Mesenteric fat pad (tissue), 1 donor: ENCODE measurements around the gene ZBTB8A. TPM values are rescaled to one million over a fixed set of nuclear protein-coding genes. Genes with fewer than 3 reads are reported as not detected.
A peak's percentile ranks its signal among the peaks of the same experiment; 100 is the strongest.
"Not testable (repeated sequence)": the region's sequence is repeated elsewhere in the genome, so short reads cannot be mapped to it uniquely, and the experiment has no call there.

ENCODE experiments used
- DNase-seq: peaks from one replicate; pipeline ENCODE4 v3.0.0-alpha.2; 2020; ENCODE audit warnings: low spot score
- total RNA-seq: library from RNA; stranded (reverse); fragmentation: NEBNext Ultra II Directional; extraction: Animal tissue kit (Norgen Biotek cat#: 25700); gene quantifications from one replicate; pipeline ENCODE4 v1.2.1, GENCODE V29; 2021
- donor health status: DM: yes; HTN: yes; CAD: no.

ZBTB8A gene
- total RNA-seq, 1 donor from 2014 or later = 6.8 TPM

DNA sequence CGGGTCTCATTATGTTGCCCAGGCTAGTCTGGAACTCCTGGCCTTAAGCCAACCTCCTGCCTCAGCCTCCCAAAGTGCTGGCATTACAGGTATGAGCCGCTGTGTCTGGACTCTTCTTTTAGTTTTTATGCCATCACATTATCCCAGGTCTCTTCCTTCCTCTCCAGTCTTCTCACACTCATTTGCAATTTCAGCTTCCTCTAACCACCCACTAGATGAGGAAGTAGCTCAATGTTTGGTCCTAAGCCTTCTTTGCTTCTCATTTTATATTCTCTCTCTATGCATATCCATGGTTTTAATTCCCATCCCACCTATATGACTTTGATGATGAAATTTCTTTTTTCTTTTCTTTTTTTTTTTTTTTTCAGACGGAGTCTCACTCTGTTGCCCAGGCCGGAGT lies 3.1 kb upstream of the ZBTB8A start:
- DNase-seq = no peak

DNA sequence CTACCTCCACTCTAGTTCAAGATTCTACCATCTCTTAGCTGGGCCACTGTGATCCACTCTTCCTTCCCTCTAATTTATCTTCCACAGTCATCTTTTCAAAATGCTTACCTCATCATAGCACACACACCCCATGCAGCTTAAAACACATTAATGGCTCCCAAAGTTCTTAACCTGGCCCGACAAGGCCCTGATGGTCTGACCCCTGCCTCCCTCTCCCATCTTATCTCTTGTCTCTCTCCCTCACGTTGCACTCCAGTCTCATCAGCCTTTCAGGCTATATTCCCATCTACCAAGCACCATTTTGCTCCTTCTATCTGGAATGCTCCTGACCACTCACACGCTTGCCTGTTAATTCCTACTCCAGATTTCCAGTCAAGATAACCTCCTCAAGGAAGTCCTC lies 2.5 kb upstream of the ZBTB8A start:
- no peak for DNase-seq

DNA sequence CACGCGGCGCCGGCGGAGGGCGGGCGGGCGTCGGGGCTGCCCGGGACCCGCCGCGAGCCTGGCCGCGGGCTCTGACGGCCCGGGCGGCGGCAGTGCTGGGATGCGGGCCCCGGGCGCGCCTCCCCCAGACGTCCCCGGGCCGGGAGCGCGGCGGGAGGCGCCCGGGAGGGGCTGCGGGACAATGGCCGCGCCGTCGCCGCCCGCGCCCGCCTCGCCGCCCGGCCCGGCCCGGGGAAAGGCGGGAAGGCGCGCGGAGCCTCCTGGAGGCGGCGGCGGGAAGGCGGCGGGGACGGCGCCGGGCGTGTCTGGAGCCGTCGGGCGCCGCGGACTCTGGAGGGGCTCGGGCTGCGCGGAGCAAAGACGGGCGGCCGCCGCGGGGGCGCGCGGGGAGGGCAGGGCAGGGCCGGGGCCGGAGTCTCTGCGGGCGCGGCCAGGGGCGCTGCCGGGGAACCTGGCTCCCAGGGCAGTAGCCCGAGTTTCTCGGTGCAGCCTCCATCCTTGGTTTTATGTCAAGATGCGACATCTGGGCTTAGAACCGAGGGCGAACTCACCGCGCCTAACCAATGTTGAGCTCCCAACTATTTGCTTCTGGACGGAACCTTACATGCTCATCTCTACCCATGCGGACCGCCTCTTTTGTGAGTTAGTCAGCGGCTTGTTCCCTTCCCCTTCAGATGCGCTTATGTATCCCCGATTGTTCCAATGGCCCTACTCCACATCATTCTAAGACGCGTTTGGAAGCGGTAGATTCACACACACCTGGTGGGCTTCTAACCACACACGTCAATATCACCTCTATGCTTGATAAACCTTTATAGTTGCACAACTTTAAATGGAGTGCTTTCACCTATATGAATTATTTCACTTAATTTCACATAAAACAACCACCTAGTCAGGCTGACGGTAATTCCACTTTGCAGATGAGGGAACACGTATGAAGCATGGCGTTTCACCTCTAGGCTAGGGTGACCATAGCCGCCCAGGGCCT lies 651 bp downstream of the ZBTB8A start:
- no peak for DNase-seq

DNA sequence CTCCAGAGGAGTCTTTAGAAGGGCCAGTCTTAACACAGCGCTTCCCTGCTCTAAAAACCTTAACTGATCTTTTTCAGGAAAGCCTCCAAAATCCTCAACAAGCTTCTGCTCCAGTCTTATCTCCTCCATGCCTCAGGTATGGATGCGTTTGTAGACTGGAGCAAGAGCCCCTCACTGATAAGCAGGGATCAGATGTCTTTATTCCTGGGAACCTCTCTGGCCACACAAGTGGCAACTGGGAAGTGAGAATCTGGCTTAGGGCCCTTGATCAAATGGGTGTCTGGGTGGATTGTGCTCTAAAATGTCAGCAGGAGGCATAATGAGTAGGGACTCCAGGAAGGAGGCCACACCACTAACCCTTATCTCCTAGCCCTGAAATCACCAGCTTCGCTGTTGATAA lies 1.4 kb downstream of the ZBTB8A start:
- no peak for DNase-seq

DNA sequence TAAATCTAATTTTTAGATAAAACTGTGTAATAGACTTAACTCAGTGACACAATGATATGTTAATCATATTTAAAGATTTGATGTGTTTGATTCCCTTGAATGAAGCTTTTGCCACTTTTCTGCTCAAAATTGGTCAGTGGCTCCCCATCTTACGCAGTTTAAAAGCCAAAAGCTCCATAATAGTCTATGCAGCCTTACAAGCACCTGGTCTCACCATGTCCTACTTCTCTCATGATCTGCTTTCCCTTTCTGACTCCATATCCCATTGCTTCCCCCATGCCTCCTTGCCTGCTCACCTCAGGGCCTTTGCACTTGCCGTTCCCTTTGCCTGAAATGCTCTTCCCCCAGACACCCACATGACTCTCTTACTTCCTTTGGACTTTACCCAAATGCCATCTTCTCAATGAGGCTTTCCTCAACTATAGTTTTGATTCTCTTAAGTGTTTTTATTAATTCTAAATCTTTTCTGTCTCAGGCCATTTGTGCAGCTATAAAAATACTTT lies 1.9 kb downstream of the ZBTB8A start:
- no peak for DNase-seq

DNA sequence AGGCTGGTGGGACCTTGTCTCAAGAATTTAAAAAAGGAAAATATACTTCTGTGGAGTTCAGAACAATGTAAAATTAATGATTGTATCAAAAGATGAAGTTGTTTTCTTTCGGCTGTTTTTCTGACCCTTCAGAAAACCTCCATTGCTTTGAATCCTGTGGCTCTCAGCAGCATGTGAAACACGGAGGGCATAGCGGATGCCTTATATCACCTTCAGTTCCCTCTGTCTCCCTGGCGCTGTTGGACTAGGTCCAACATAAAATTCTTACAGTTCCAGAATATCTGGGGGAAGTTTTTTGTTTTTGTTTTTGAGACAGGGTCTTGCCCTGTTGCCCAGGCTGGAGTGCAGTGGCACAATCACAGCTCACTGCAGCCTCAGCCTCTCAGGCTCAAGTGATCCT lies 7.4 kb downstream of the ZBTB8A start:
- DNase-seq = no peak

- no peak for DNase-seq
These were observed 10.4 kb downstream of the ZBTB8A start for GRCh38 chr1:32549616-32550015.

- no peak for DNase-seq
These were observed 15.1 kb downstream of the ZBTB8A start for GRCh38 chr1:32554288-32554687.

- not testable (repeated sequence) for DNase-seq
These were observed 17.8 kb downstream of the ZBTB8A start for GRCh38 chr1:32557035-32557434.

DNA sequence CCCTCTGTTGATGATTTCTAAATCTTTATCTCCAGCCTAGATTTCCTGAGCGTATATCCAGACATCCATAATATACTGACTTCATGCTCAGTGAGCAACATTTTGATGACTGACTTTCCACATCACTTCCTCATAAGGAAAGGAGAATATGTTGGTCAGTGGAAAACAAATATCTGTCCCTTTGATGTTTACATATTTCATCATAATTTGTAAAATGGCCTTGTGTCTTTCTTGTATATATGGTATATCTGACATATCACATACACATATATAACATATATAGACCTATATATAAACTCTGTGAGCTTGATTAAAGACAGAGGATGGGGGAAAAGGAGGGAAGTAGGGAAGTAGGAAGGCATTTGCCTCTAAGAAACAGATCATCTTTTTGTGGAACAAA lies 18.6 kb downstream of the ZBTB8A start:
- no peak for DNase-seq

DNA sequence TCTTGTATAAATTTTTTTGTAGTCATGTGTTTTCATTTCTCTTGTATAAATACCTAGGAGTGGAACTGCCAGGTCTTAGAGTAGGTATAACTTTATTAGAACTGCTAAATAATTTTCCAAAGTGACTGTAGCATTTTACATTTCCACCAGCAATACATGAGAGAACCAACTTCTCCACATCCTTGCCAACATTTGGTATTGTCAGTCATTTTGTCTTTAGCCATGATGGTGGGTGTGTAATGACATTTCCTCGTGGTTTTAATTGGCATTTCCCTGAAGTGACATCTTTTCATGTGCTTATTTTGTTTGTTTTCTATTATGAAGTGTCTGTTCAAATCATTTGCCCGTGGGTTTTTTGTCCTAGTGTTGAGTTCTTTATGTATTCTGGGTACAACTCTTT lies 29.7 kb downstream of the ZBTB8A start:
- no peak for DNase-seq

DNA sequence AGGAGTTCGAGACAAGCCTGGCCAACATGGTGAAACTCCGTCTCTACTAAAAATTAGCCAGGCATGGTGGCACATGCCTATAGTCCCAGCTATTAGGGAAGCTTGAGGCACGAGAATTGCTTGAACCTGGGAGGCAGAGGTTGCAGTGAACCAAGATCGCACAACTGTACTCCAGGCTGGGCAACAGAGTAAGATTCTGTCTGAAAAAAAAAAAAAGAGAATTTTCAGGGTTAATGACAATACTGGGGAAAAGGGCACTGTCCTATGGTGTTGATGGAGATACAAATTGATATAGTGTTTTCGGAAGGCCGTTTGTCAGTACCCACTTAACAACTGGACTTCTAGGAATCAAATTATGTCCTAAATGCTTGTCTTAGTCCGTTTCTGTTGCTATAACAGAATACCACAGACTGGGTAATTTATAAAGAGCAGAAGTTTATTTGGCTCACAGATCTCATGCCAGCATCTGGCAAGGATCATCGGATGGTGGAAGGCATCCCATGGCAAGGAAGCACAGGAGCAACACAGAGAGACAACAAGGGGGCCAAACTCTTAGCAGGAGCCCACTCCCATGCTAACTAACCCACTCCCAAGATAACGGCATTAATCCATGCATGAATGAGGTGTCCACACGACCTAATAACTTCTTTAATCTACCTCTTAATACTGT lies 41.3 kb downstream of the ZBTB8A start:
- DNase-seq = no peak

GRCh38 chr1:32592943-32593342 lies 53.7 kb downstream of the ZBTB8A start:
- no peak for DNase-seq

GRCh38 chr1:32600034-32600433 lies 60.8 kb downstream of the ZBTB8A start:
- no peak for DNase-seq

DNA sequence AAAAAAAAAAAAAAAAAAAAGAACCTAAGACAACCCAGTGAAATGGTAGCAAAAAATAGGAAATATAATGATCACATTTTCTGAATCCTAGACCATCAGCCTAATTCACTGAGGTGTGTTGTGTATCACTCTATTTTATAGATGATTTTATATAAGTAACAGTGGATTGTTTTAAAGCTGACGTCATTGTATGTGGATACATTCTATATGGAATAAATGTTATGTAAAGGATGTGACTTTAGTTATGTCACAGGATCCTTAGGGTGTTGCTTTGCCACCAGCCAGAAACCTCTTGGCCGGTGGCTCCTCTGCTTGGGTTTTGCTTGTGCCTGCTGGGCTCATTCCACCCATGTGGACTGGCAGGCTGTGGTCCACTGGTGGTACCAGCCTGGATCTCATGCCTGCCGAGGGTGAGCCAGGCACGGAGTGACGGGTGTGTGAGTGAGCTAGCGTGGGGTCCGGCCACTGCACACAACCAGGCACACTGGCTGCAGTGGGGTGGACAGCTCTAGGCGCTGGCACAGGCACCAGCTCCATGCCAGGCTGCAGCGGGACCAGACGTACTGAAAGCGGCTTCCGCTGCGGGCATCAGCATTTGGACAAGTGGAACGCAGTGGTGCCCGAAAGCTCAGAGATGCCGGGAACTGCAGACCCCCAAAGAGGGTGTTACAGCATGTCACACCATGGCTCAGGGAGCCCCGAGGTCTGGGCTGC lies 66.6 kb downstream of the ZBTB8A start:
- DNase-seq = no peak

- DNase-seq = no peak
These were observed 67.5 kb downstream of the ZBTB8A start for GRCh38 chr1:32606565-32607371.

DNA sequence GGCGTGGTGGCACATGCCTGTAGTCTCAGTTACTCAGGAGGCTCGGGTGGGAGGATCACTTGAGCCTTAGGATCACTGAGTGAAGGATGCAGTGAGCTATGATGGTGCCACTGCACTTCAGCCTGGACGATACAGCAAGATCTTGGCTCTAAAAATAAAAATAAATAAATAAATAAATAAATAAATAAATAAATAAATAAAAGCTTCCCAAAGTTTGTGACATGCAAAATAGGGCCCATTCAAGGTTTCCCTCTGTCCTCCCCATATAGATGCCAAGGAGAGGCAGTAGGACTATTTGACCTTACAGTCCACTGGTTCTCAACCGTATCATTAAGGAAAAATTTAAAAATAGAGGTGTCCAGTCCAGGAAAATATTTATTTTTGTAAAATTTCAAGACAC lies 70.0 kb downstream of the ZBTB8A start:
- DNase-seq = no peak

DNA sequence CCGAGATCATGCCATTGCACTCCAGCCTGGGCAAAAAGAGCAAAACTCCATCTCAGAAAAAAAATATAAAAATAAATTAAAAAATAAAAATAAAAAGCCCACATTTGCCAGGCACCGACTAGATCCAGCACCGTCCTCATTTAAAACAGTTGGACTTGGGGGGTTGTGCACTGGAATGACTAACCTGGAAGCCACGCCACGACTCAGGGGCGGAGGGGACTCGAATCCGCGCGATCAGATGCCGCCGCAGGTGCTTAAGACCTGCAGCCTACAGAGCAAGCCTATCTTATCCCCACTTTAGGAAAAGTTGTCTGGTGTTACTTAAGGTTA lies 72.6 kb downstream of the ZBTB8A start:
- DNase-seq = no peak

- peak; percentile 95 for DNase-seq
These were observed 73.1 kb downstream of the ZBTB8A start for GRCh38 chr1:32612189-32612881.

DNA sequence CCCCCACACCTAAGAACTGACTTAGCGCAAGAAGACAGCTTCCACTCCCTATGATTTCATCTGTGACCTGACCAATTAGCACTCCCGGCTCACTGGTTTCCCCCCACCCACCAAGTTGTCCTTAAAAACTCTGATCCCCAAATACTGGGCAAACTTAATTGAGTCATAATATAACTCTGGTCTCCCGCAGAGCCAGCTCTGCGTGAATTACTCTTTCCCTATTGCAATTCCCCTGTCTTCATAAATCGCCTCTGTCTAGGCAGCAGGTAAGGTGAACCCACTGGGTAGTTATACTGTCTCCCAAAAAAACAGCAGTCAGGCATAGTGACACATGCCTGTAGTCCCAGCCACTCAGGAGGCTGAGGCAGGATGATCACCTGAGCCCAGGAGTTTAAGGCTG lies 74.2 kb downstream of the ZBTB8A start:
- DNase-seq = no peak
